Right atrium auricular region (tissue), 2 donors: Measurements from ENCODE around the gene OTOA. TPM values are rescaled to one million over a fixed set of nuclear protein-coding genes. Genes with fewer than 3 reads are reported as not detected.

Experiments used
- DNase-seq: peaks from one replicate; pipeline ENCODE4 v3.0.0-alpha.2; 2019; ENCODE audit warnings: low spot score
- H3K27ac ChIP-seq, 2 donors: fragments of 200-600 bp; sonication (generic); 1 replicate in 1 of 2; 2 replicates in 1 of 2; pipeline ENCODE4 v1.5.1; 2016 to 2019
- H3K27me3 ChIP-seq, 2 donors: fragments of 200-600 bp; sonication (generic); one replicate each; pipeline versions ENCODE4 v1.5.1 to v1.6.0; 2017 to 2019
- H3K36me3 ChIP-seq: fragments of 200-600 bp; sonication (generic); one replicate; pipeline ENCODE4 v1.5.1; 2016
- H3K4me1 ChIP-seq, 2 donors: fragments of 200-600 bp; sonication (generic); one replicate each; pipeline versions ENCODE4 v1.5.1 to v1.6.0; 2017 to 2019
- H3K4me3 ChIP-seq, 2 donors: fragments of 200-600 bp; sonication (generic); 1 replicate in 1 of 2; 2 replicates in 1 of 2; pipeline ENCODE4 v1.5.1; 2017 to 2019; ENCODE audit warnings: mild to moderate bottlenecking in 1 of 2, moderate library complexity in 1 of 2
- H3K9me3 ChIP-seq, 2 donors: fragments of 200-600 bp; sonication (generic); one replicate each; pipeline ENCODE4 v1.5.1; 2019
- total RNA-seq, 2 donors: library from RNA; depleted of rRNA; stranded (reverse); fragments of >200 nt; gene quantifications; one replicate each; pipeline ENCODE4 v1.1.0, GENCODE V29; 2016
- TF ChIP-seq, protein P1 (sequence below), 2 donors: fragments of 200-600 bp; sonication (generic); IDR thresholded peaks; one replicate each; pipeline ENCODE4 v1.5.1; 2019; ENCODE audit warnings: antibody characterized with exemption in 2 of 2

OTOA gene
- total RNA-seq, result not detected

DNA sequence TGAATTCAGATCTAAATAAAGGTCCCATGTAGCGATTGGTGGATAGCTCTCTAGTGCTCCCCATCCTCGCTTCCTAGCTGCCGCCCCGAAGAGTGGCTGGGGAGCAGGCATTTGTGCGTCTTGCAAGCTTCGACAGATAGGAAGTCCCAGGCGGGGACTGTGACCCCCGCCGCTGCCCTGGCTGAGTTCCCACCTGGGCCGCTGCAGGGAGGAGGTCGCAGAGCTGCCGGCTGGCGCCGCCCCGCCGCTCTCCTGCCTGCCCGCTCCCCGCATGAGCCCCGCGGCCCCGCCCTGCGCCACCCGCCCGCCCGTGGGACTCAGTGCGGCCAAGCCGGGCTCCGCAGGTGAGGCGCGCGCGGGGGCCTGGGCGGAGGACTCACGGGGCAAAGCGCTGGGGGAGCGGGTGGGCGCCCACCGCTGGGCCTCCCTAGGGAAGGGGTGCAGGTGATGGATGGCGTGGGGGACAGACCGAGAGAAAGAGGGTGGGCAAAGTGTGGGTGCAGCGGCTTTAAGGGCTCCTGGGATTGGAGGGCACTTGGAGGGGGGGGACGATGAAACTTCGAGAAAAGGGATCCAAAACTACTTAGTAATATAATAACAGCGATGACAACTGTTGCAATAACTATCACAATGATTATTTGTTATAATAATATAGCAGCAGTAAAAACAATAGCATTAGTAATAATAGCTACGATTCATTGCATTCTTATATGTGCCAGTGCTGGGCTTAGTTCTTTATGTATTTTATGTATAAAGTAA lies at the start of gene OTOA:
Gene OTOA, plus strand, starts transcription at position 80 of the 759 bp plus-strand sequence. CDS start 14,547 bp downstream, outside the sequence.
- H3K4me1 ChIP-seq, result peaks cover 0 to 8% of the 10 kb centered on the region in 2 donors
- no peak within 1 kb of the TSS for H3K27ac ChIP-seq
- no peaks in the 10 kb centered on the region for H3K36me3 ChIP-seq
- peak within 1 kb of the TSS in 1 of 2 donors; percentile 40 for H3K4me3 ChIP-seq
- no peaks in the 10 kb centered on the region for H3K9me3 ChIP-seq
- no peaks in the 10 kb centered on the region for H3K27me3 ChIP-seq
- DNase-seq, result no peak
- TF ChIP-seq, protein P1, sequence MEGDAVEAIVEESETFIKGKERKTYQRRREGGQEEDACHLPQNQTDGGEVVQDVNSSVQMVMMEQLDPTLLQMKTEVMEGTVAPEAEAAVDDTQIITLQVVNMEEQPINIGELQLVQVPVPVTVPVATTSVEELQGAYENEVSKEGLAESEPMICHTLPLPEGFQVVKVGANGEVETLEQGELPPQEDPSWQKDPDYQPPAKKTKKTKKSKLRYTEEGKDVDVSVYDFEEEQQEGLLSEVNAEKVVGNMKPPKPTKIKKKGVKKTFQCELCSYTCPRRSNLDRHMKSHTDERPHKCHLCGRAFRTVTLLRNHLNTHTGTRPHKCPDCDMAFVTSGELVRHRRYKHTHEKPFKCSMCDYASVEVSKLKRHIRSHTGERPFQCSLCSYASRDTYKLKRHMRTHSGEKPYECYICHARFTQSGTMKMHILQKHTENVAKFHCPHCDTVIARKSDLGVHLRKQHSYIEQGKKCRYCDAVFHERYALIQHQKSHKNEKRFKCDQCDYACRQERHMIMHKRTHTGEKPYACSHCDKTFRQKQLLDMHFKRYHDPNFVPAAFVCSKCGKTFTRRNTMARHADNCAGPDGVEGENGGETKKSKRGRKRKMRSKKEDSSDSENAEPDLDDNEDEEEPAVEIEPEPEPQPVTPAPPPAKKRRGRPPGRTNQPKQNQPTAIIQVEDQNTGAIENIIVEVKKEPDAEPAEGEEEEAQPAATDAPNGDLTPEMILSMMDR (IDR thresholded peaks at IDR 0.05), result no peak

GRCh38 chr16:21614896-21615295 lies 48.9 kb upstream of the OTOA start:
- no peak for DNase-seq
- H3K4me1 ChIP-seq, result peaks cover 0 to 23% of the 10 kb centered on the region in 2 donors
- H3K9me3 ChIP-seq, result no peaks in the 10 kb centered on the region
- H3K27ac ChIP-seq, result no peak overlapping the region
- TF ChIP-seq, protein P1 (IDR thresholded peaks at IDR 0.05), result no peak
- no peaks in the 10 kb centered on the region for H3K36me3 ChIP-seq
- no peaks in the 10 kb centered on the region for H3K27me3 ChIP-seq
- H3K4me3 ChIP-seq, result no peak overlapping the region

GRCh38 chr16:21617607-21618006 lies 46.2 kb upstream of the OTOA start:
- H3K4me1 ChIP-seq, result no peaks in the 10 kb centered on the region
- H3K36me3 ChIP-seq, result no peaks in the 10 kb centered on the region
- no peaks in the 10 kb centered on the region for H3K27me3 ChIP-seq
- H3K9me3 ChIP-seq, result no peaks in the 10 kb centered on the region
- no peak for DNase-seq
- no peak overlapping the region for H3K4me3 ChIP-seq
- TF ChIP-seq, protein P1 (IDR thresholded peaks at IDR 0.05), result no peak
- H3K27ac ChIP-seq, result no peak overlapping the region

- Histone ChIP-seq H3K27ac (no peak overlapping the region), H3K4me1 (no peaks in the 10 kb centered on the region), H3K36me3 (no peaks in the 10 kb centered on the region), H3K9me3 (no peaks in the 10 kb centered on the region), H3K4me3 (no peak overlapping the region), H3K27me3 (no peaks in the 10 kb centered on the region)
- TF ChIP-seq, protein P1 (IDR thresholded peaks at IDR 0.05), result no peak
- DNase-seq, result no peak
These were observed 45.5 kb upstream of the OTOA start for GRCh38 chr16:21618281-21618680.

GRCh38 chr16:21619765-21620425 lies 43.9 kb upstream of the OTOA start:
- H3K27me3 ChIP-seq, result no peaks in the 10 kb centered on the region
- TF ChIP-seq, protein P1 (IDR thresholded peaks at IDR 0.05), result no peak
- H3K9me3 ChIP-seq, result no peaks in the 10 kb centered on the region
- H3K27ac ChIP-seq, result no peak overlapping the region
- peaks cover 2% of the 10 kb centered on the region for H3K36me3 ChIP-seq
- H3K4me1 ChIP-seq, result no peaks in the 10 kb centered on the region
- DNase-seq, result no peak
- no peak overlapping the region for H3K4me3 ChIP-seq
